Fibroblast of lung (primary cell): Measurements from ENCODE around the gene KRTAP10-12.

Experiments
- CTCF ChIP-seq, 2 donors: IDR thresholded peaks in 1 of 2; conservative IDR thresholded peaks in 1 of 2; 1 replicate in 1 of 2; 2 replicates in 1 of 2; pipeline ENCODE4 v1.5.1; 2011 to 2012; ENCODE audit warnings: low read length in 2 of 2, control low read depth in 1 of 2, inconsistent platforms in 1 of 2, low read depth in 1 of 2, mild to moderate bottlenecking in 1 of 2
- EZH2 ChIP-seq: IDR thresholded peaks from 2 replicates; pipeline ENCODE4 v1.5.1; 2012; ENCODE audit warnings: low read length, control low read depth, mild to moderate bottlenecking; ENCODE audit errors: missing control alignments

GRCh38 chr21:44682580-44683151 is 14.3 kb upstream of the KRTAP10-12 start:
- TF ChIP-seq CTCF (conservative IDR thresholded peaks at IDR 0.05 in 1 of 2, IDR thresholded peaks at IDR 0.05 in 1 of 2; ENCODE audit: low read depth in 1 of 2, low read length in 2 of 2): no peak
- TF ChIP-seq EZH2: no peak
